HG03103 (cell line): ENCODE measurements around the gene COQ5.

ENCODE experiments used
- ATAC-seq: cut with Tn5 transposase; IDR thresholded peaks from one replicate; pipeline ENCODE4 v1.9.1; 2021; ENCODE audit warnings: low read depth; ENCODE audit not compliant: unreplicated experiment

COQ5 gene, protein sequence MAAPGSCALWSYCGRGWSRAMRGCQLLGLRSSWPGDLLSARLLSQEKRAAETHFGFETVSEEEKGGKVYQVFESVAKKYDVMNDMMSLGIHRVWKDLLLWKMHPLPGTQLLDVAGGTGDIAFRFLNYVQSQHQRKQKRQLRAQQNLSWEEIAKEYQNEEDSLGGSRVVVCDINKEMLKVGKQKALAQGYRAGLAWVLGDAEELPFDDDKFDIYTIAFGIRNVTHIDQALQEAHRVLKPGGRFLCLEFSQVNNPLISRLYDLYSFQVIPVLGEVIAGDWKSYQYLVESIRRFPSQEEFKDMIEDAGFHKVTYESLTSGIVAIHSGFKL

GRCh38 chr12:120528861-120529525 lies at the start of gene COQ5:
Gene COQ5, minus strand, starts transcription at chr12:120529158. Its CDS starts 17 bp downstream, at chr12:120529141.
- peak; percentile 61 for ATAC-seq

DNA sequence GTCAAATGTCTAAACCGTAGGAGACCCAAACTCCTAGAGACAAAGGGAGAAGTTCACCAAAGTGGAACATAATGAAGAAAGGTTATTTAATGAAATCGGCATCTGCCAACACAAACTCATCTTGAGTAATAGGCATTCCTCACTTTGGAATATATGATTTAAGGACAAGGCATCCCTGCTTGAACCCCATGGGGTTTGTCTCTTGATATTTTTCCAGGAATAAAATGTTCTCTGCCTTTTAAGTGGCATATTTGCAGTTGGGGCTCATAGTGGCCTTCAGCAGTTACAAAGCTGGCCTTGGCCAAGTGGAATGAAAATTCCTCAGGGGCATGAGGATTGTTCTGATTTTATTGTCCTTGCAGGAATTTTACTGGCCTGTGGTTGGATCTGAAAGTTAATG lies 45.1 kb upstream of the COQ5 start:
- ATAC-seq = no peak

- no peak for ATAC-seq
Measured at GRCh38 chr12:120573560-120573959, 44.6 kb upstream of the COQ5 start.

DNA sequence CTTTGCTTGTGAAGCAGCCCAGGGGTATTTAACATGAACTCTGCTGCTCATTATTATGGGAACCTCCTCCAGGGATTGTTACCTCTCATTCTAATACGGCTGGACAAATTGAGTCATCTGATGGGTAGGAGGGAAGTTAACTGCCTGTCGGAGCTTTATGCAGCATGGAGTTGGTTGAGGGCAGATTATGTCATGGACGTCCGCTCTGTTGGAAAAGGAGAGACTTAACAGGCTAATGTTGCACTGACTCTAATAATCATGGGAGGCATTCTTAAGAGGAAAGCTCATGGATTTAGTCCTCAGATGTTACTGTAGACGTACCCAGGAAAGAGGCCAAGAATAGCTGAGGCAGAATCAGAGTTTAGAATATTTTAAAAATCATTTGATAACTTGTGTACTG lies 42.3 kb upstream of the COQ5 start:
- no peak for ATAC-seq

GRCh38 chr12:120563495-120563894 lies 34.5 kb upstream of the COQ5 start:
- ATAC-seq = no peak

DNA sequence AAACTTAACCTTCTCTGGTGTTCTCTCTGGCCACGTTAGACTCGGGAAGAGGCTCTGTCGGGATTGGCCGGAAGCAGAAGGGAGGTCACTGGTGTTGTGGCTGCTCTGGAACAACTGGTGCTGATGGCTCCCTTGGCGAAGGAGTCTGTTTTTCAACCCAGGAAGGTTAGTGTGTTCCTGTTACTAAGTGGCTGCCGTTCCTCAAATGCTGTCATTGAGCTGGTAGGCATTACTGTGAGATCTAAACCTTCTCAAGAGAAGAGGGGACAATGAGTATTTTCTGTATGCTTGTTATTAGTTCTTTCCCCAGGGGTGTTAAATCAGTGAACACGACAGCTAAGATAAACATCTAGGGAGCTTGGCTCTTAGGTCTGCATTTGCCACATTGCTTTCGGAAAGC lies 33.9 kb upstream of the COQ5 start:
- ATAC-seq = no peak

- ATAC-seq = no peak
Measured at GRCh38 chr12:120557589-120557988, 28.6 kb upstream of the COQ5 start.

- no peak for ATAC-seq
Measured at GRCh38 chr12:120554678-120555077, 25.7 kb upstream of the COQ5 start.

GRCh38 chr12:120546050-120546386 lies 17.1 kb upstream of the COQ5 start:
- ATAC-seq = no peak

DNA sequence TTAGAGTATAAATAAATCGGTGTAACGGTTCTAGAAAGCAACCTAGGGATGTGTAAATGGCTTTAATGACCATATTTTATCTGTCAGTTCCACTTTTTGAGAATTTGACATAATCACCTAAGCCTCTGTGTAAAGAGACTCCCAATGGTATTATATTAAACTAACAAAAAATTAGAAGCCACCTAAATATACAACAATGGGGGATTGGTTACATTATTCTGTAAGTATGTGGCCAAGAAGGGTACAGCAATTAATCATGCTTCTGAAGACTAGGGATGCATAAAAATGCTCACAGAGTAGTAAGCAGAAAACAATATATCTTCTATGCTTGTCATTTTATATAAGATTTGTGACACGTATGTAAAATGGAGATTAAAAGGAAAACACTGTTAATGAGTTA lies 15.7 kb upstream of the COQ5 start:
- ATAC-seq = no peak

- no peak for ATAC-seq
Measured at GRCh38 chr12:120542166-120542565, 13.2 kb upstream of the COQ5 start.

DNA sequence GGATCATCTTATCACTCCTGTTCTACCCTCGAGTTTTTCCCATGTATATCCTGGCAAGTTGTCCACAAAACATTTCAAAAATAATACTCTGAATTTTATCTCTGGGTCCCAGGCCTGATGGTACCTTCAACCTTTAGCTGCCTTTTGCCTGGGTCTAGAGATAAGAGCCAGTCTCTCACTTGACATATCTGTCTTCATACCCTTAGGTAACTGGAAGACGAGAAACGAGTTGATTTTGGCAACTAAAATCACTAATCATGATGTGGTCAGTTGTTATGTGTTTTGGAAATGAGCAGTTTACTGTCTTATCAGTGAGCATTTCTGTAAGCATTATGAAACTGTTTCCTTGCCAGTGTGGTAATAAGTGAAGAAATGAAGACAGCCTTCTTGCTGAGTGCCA lies 11.5 kb upstream of the COQ5 start:
- ATAC-seq = no peak

GRCh38 chr12:120539303-120539702 lies 10.3 kb upstream of the COQ5 start:
- no peak for ATAC-seq

DNA sequence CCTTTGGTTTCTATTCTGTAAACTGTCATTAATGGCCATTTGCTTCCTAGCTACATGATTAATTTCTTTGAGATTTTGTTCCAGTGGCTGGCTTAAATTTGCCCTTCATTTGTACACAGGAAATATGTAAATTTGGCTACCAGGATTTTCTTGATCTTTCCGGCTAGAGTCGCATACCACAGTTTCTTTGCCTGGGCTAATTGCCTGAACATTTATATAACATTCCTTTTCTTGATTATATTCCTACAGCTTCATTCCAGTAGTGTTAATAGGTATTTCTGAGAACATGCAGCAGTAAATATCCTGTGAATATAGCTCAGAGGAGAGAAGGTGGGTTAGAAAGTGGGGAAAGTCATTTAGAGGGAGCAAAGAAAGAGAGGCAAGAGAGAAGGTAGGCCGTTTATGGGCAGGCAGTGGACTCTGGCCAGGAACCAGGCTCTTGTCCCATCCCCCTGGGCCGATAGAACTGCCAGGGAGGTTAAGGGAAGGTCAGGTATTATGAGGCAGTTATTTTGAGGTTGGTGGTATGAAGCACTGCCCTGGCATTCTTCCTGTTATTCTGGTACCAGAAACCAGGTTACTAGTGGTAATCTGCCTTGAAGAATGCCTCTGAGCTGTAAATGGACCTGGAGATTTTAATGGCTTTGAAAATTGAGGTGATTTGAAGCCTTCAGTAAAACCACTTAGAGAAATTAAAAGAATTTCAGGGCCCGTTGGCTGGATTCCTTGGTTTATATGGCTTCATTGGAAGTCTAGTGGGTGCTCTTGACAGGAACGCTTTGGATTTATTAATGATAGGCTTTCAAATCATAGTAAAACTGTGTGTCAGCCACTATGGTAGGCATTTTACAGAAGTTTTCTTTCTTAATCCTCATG lies 9.6 kb upstream of the COQ5 start:
- ATAC-seq = no peak

- no peak for ATAC-seq
Measured at GRCh38 chr12:120537856-120538220, 8.9 kb upstream of the COQ5 start.

DNA sequence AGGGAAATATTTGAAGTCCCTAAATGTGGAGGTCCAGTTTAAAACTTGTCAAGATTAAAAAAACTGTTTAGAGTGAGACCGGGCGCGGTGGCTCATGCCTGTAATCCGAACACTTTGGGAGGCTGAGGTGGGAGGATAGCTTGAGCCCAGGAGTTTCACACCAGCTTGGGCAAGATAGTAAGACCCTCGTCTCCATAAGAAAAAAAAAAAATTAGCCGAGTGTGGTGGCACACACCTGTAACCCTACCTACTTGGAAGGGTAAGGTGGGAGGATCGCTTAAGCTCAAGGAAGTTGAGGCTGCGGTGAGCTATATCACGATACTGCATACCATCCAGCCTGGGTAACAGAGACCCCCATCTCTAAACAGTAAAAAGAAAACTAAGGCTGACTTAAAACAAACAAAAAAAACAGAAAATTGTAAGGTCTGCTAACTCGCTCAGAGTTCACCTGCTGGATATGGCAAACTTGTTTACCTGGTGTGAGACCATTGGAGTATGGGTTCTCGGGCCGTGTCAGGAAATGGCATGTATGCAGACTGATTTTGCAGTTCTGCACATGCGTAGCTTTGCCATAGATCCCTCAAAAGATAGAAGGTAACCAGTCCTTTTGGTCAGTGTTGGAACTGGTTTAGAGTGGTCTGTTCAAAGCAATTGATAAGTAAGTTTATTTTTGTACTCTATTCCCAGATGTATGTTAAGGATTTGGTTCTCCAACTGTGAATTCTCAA lies 7.3 kb upstream of the COQ5 start:
- ATAC-seq = no peak

- ATAC-seq = no peak
Measured at GRCh38 chr12:120534703-120535655, 6.0 kb upstream of the COQ5 start.

GRCh38 chr12:120534203-120534702 lies 5.3 kb upstream of the COQ5 start, which contains the start of gene RNF10:
Gene RNF10, plus strand, starts transcription at chr12:120534356. Its CDS starts 456 bp downstream, at chr12:120534812.
- ATAC-seq = no peak

DNA sequence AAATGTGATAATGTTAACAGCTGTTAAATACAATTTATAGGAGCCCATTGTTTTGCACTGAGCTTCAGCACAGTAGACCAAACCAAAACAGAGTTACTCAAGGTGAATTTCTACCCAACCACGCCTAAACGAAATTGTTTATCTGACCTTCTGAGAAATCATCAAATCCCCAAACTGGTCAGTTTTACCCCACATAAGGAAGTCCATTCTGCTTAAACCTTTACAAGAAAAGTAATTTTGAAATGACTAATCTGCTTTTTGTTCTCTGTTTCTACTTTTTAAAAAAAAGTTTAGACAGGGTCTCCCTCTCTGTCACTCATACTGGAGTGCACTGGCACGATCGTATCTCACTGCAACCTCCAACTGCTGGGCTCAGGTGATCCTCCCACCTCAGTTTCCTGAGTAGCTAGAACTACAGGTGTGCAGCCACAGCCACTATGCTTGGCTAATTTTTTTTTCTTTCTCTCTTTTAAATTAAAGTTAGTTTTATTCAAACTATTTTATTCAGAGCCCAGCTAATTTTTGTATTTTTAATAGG lies 3.8 kb upstream of the COQ5 start:
- no peak for ATAC-seq
